Measurements from ENCODE around the gene PGLYRP3.

- TF ChIP-seq ZNF720 (CRISPR knock-in tag; IDR thresholded peaks at IDR 0.05) (no peak), ATF3 (CRISPR knock-in tag; IDR thresholded peaks at IDR 0.05) (no peak), GTF2F1 (IDR thresholded peaks at IDR 0.05; ENCODE audit: low read length) (no peak), RFX3 (CRISPR knock-in tag; IDR thresholded peaks at IDR 0.05) (no peak), KLF13 (CRISPR knock-in tag; IDR thresholded peaks at IDR 0.05) (no peak), ZMAT3 (CRISPR knock-in tag; conservative IDR thresholded peaks at IDR 0.05) (no peak), PBX2 (CRISPR knock-in tag; IDR thresholded peaks at IDR 0.05) (no peak), TBX2 (CRISPR knock-in tag; IDR thresholded peaks at IDR 0.05; ENCODE audit: borderline replicate concordance) (no peak), KAT8 (CRISPR knock-in tag; IDR thresholded peaks at IDR 0.05) (no peak)
These were observed 19.3 kb downstream of the PGLYRP3 start for GRCh38 chr1:153293480-153293775.
